Trophoblast cell (in vitro differentiated cells and primary cell): Measurements from ENCODE around the gene MRS2.

Experiments
- DNase-seq, 2 donors: peaks; one replicate each; pipeline ENCODE4 v3.0.0-alpha.2; 2016
- H2AFZ ChIP-seq: 2 replicates; pipeline ENCODE4 v1.6.1; 2013; ENCODE audit warnings: low read length, moderate library complexity, mild to moderate bottlenecking; ENCODE audit not compliant: insufficient read depth, poor library complexity
- H2AK5ac ChIP-seq: 2 replicates; pipeline ENCODE4 v1.6.1; 2013; ENCODE audit warnings: mild to moderate bottlenecking, low read length
- H2BK120ac ChIP-seq: 2 replicates; pipeline ENCODE4 v1.6.1; 2013; ENCODE audit warnings: low read length, mild to moderate bottlenecking, moderate library complexity; ENCODE audit not compliant: insufficient read depth, poor library complexity
- H2BK12ac ChIP-seq: 2 replicates; pipeline ENCODE4 v1.6.1; 2013; ENCODE audit warnings: mild to moderate bottlenecking, low read length, moderate library complexity
- H2BK5ac ChIP-seq: 2 replicates; pipeline ENCODE4 v1.6.1; 2013; ENCODE audit warnings: low read length, low read depth, moderate library complexity, mild to moderate bottlenecking; ENCODE audit not compliant: poor library complexity
- H3K14ac ChIP-seq: 2 replicates; pipeline ENCODE4 v1.6.1; 2013; ENCODE audit warnings: mild to moderate bottlenecking, low read length
- H3K18ac ChIP-seq: 2 replicates; pipeline ENCODE4 v1.6.1; 2013; ENCODE audit warnings: mild to moderate bottlenecking, low read length
- H3K23ac ChIP-seq: 2 replicates; pipeline ENCODE4 v1.6.1; 2013; ENCODE audit warnings: low read length
- H3K27ac ChIP-seq: 2 replicates; pipeline ENCODE4 v1.5.1; 2013; ENCODE audit warnings: low read depth, mild to moderate bottlenecking, inconsistent platforms, low read length, moderate library complexity
- H3K27me3 ChIP-seq: 2 replicates; pipeline ENCODE4 v1.6.1; 2013; ENCODE audit warnings: inconsistent platforms, mild to moderate bottlenecking, low read length, moderate library complexity; ENCODE audit not compliant: insufficient read depth
- H3K36me3 ChIP-seq, 2 experiments: 1 replicate in 1 of 2; 2 replicates in 1 of 2; pipeline ENCODE4 v1.6.1; 2013; ENCODE audit warnings: low read length in 2 of 2, mild to moderate bottlenecking in 2 of 2, moderate library complexity in 1 of 2; ENCODE audit not compliant: insufficient read depth in 2 of 2, control insufficient read depth in 1 of 2
- H3K4ac ChIP-seq: 2 replicates; pipeline ENCODE4 v1.6.1; 2013; ENCODE audit warnings: low read depth, mild to moderate bottlenecking, low read length, moderate library complexity
- H3K4me1 ChIP-seq, 2 experiments: 1 replicate in 1 of 2; 2 replicates in 1 of 2; pipeline ENCODE4 v1.6.1; 2013; ENCODE audit warnings: low read length in 2 of 2, mild to moderate bottlenecking in 2 of 2, moderate library complexity in 1 of 2; ENCODE audit not compliant: insufficient read depth in 2 of 2, control insufficient read depth in 1 of 2
- H3K4me2 ChIP-seq: 2 replicates; pipeline ENCODE4 v1.6.1; 2013; ENCODE audit warnings: inconsistent platforms, mild to moderate bottlenecking, low read length, moderate library complexity
- H3K4me3 ChIP-seq: 2 replicates; pipeline ENCODE4 v1.5.1; 2013; ENCODE audit warnings: mild to moderate bottlenecking, low read depth, low read length, inconsistent platforms
- H3K79me1 ChIP-seq: one replicate; pipeline ENCODE4 v1.6.1; 2013; ENCODE audit warnings: low read length
- H3K79me2 ChIP-seq: 2 replicates; pipeline ENCODE4 v1.6.1; 2013; ENCODE audit warnings: low read length, mild to moderate bottlenecking; ENCODE audit not compliant: control insufficient read depth, insufficient read depth, poor library complexity
- H3K9ac ChIP-seq: 2 replicates; pipeline ENCODE4 v1.6.1; 2013; ENCODE audit warnings: mild to moderate bottlenecking, low read length
- H3K9me3 ChIP-seq: 2 replicates; pipeline ENCODE4 v1.6.1; 2013; ENCODE audit warnings: low read depth, mild to moderate bottlenecking, control low read depth, inconsistent platforms, low read length; ENCODE audit not compliant: insufficient read depth
- H4K12ac ChIP-seq: 2 replicates; pipeline ENCODE4 v1.6.1; 2013; ENCODE audit warnings: low read depth, mild to moderate bottlenecking, low read length, moderate library complexity
- H4K8ac ChIP-seq: 2 replicates; pipeline ENCODE4 v1.6.1; 2013; ENCODE audit warnings: low read depth, mild to moderate bottlenecking, low read length, moderate library complexity
- H4K91ac ChIP-seq: one replicate; pipeline ENCODE4 v1.6.1; 2013; ENCODE audit warnings: low read depth, mild to moderate bottlenecking, low read length, moderate library complexity
- WGBS: extraction: QIAGEN DNeasy Blood & Tissue Kit; methylation state at CpG from one replicate; pipeline ENCODE4 v1.1.7; 2013; ENCODE audit warnings: missing lambda C conversion rate; ENCODE audit not compliant: insufficient read length, insufficient coverage; ENCODE audit errors: extremely low coverage; 5-methylcytosine and 5-hydroxymethylcytosine counted together

The MRS2 gene

GRCh38 chr6:24394061-24394779, 8.5 kb upstream of the MRS2 start:
- no peak overlapping the region for H2AK5ac ChIP-seq
- H3K9ac ChIP-seq: no peak overlapping the region
- no peaks in the 10 kb centered on the region for H3K79me2 ChIP-seq

GRCh38 chr6:24394780-24395437, 7.8 kb upstream of the MRS2 start:
- no peak overlapping the region for H4K91ac ChIP-seq
- peak; percentile 32 to 78 for DNase-seq
- H3K18ac ChIP-seq: no peak overlapping the region
- no peak overlapping the region for H3K23ac ChIP-seq
- H3K14ac ChIP-seq: no peak overlapping the region
- no peak overlapping the region for H2AFZ ChIP-seq
- H2AK5ac ChIP-seq: no peak overlapping the region
- H3K4me2 ChIP-seq: no peak overlapping the region
- H3K9me3 ChIP-seq: peaks cover 3% of the 10 kb centered on the region
- no peaks in the 10 kb centered on the region for H3K36me3 ChIP-seq
- no peaks in the 10 kb centered on the region for H3K27me3 ChIP-seq
- no peak overlapping the region for H3K4ac ChIP-seq
- H2BK120ac ChIP-seq: no peak overlapping the region
- H3K9ac ChIP-seq: no peak overlapping the region
- H3K27ac ChIP-seq: no peak overlapping the region
- H3K4me1 ChIP-seq: no peaks in the 10 kb centered on the region
- no peak overlapping the region for H4K12ac ChIP-seq
- H2BK5ac ChIP-seq: no peak overlapping the region
- no peaks in the 10 kb centered on the region for H3K79me1 ChIP-seq
- no CpG with 5 or more reads among the region's 4 CpGs for WGBS
- no peaks in the 10 kb centered on the region for H3K79me2 ChIP-seq
- H3K4me3 ChIP-seq: no peak overlapping the region
- no peak overlapping the region for H2BK12ac ChIP-seq
- no peak overlapping the region for H4K8ac ChIP-seq

More at GRCh38 chr6:24394061-24394779, 8.5 kb upstream of the MRS2 start:
- Histone ChIP-seq H4K91ac (no peak overlapping the region), H3K18ac (no peak overlapping the region), H2AFZ (no peak overlapping the region), H3K23ac (no peak overlapping the region), H3K36me3 (no peaks in the 10 kb centered on the region), H3K27me3 (no peaks in the 10 kb centered on the region), H2BK120ac (no peak overlapping the region), H3K4me1 (no peaks in the 10 kb centered on the region), H2BK12ac (no peak overlapping the region), H3K4ac (no peak overlapping the region), H2BK5ac (no peak overlapping the region), H3K27ac (no peak overlapping the region), H3K79me1 (no peaks in the 10 kb centered on the region), H4K8ac (no peak overlapping the region), H3K4me3 (no peak overlapping the region), H3K9me3 (peaks cover 3% of the 10 kb centered on the region), H3K14ac (no peak overlapping the region), H3K4me2 (no peak overlapping the region), H4K12ac (no peak overlapping the region)
- no peak for DNase-seq
- no CpG with 5 or more reads among the region's 2 CpGs for WGBS

- no peak overlapping the region for H3K9ac ChIP-seq
- H3K18ac ChIP-seq: no peak overlapping the region
- H4K12ac ChIP-seq: no peak overlapping the region
- H3K36me3 ChIP-seq: no peaks in the 10 kb centered on the region
- no peak overlapping the region for H2AFZ ChIP-seq
- no peak overlapping the region for H2BK5ac ChIP-seq
- no peak overlapping the region for H2AK5ac ChIP-seq
- no peak for DNase-seq
- no peak overlapping the region for H2BK12ac ChIP-seq
- no peak overlapping the region for H3K4me3 ChIP-seq
- H4K8ac ChIP-seq: no peak overlapping the region
- H3K27ac ChIP-seq: no peak overlapping the region
- no CpG with 5 or more reads among the region's 1 CpG for WGBS
- H3K4ac ChIP-seq: no peak overlapping the region
- H3K23ac ChIP-seq: no peak overlapping the region
- no peaks in the 10 kb centered on the region for H3K27me3 ChIP-seq
- H3K79me1 ChIP-seq: no peaks in the 10 kb centered on the region
- H3K14ac ChIP-seq: no peak overlapping the region
- peaks cover 3% of the 10 kb centered on the region for H3K9me3 ChIP-seq
- H2BK120ac ChIP-seq: no peak overlapping the region
- no peaks in the 10 kb centered on the region for H3K79me2 ChIP-seq
- no peak overlapping the region for H3K4me2 ChIP-seq
- peaks cover 4% of the 10 kb centered on the region in 2 experiments for H3K4me1 ChIP-seq
- no peak overlapping the region for H4K91ac ChIP-seq
These were observed 5.9 kb upstream of the MRS2 start for GRCh38 chr6:24396824-24397223.

GRCh38 chr6:24397631-24398030, 5.1 kb upstream of the MRS2 start:
- no peaks in the 10 kb centered on the region for H3K79me2 ChIP-seq
- H3K4me3 ChIP-seq: no peak overlapping the region
- DNase-seq: no peak
- H2BK120ac ChIP-seq: no peak overlapping the region
- H4K91ac ChIP-seq: no peak overlapping the region
- no peak overlapping the region for H2BK5ac ChIP-seq
- no peak overlapping the region for H3K4me2 ChIP-seq
- no peak overlapping the region for H3K27ac ChIP-seq
- H3K9me3 ChIP-seq: peaks cover 3% of the 10 kb centered on the region
- no peak overlapping the region for H2AK5ac ChIP-seq
- H2AFZ ChIP-seq: no peak overlapping the region
- no peak overlapping the region for H4K8ac ChIP-seq
- H3K36me3 ChIP-seq: no peaks in the 10 kb centered on the region
- H3K27me3 ChIP-seq: no peaks in the 10 kb centered on the region
- H3K79me1 ChIP-seq: no peaks in the 10 kb centered on the region
- H3K23ac ChIP-seq: no peak overlapping the region
- no peak overlapping the region for H3K9ac ChIP-seq
- H3K4me1 ChIP-seq: peaks cover 4% of the 10 kb centered on the region in 2 experiments
- no CpG with 5 or more reads among the region's 1 CpG for WGBS
- no peak overlapping the region for H3K4ac ChIP-seq
- H3K18ac ChIP-seq: no peak overlapping the region
- no peak overlapping the region for H3K14ac ChIP-seq
- no peak overlapping the region for H4K12ac ChIP-seq
- no peak overlapping the region for H2BK12ac ChIP-seq
